ENCODE results near the gene TIAM1.

GRCh38 chr21:31221043-31221442, 123.0 kb downstream of the TIAM1 start:
- TF ChIP-seq CTCF (IDR thresholded peaks at IDR 0.05; ENCODE audit: low read depth, low read length) (no peak), EZH2phosphoT487 (IDR thresholded peaks at IDR 0.05; ENCODE audit: low read depth) (no peak)

Measured in OCI-LY3 (cell line).